Duodenal mucosa (tissue), 2 donors: ENCODE results near the gene CCNYL1.

Experiments
- H3K27ac ChIP-seq: one replicate; pipeline ENCODE4 v1.7.0; 2013; ENCODE audit warnings: low read depth, low read length
- H3K27me3 ChIP-seq, 2 donors: one replicate each; pipeline ENCODE4 v1.7.0; 2013; ENCODE audit warnings: low read length in 2 of 2, control low read depth in 1 of 2; ENCODE audit not compliant: insufficient read depth in 2 of 2, control insufficient read depth in 1 of 2
- H3K36me3 ChIP-seq, 2 donors: one replicate each; pipeline ENCODE4 v1.7.0; 2013; ENCODE audit warnings: low read length in 2 of 2, control low read depth in 1 of 2; ENCODE audit not compliant: insufficient read depth in 2 of 2, control insufficient read depth in 1 of 2
- H3K4me1 ChIP-seq, 2 donors: one replicate each; pipeline ENCODE4 v1.7.0; 2013; ENCODE audit warnings: low read length in 2 of 2, control low read depth in 1 of 2; ENCODE audit not compliant: insufficient read depth in 2 of 2, control insufficient read depth in 1 of 2
- H3K4me3 ChIP-seq, 2 donors: one replicate each; pipeline ENCODE4 v1.7.0; 2013; ENCODE audit warnings: low read length in 2 of 2, low read depth in 1 of 2
- H3K9ac ChIP-seq, 2 donors: one replicate each; pipeline ENCODE4 v1.7.0; 2013; ENCODE audit warnings: low read length in 2 of 2, low read depth in 1 of 2
- H3K9me3 ChIP-seq, 2 donors: one replicate each; pipeline ENCODE4 v1.7.0; 2013; ENCODE audit warnings: low read length in 2 of 2, control low read depth in 1 of 2; ENCODE audit not compliant: control insufficient read depth in 1 of 2

The CCNYL1 gene

GRCh38 chr2:207765547-207765946, 54.1 kb downstream of the CCNYL1 start:
- Histone ChIP-seq H3K27me3 (no peaks in the 10 kb centered on the region), H3K27ac (no peak overlapping the region), H3K9me3 (no peaks in the 10 kb centered on the region), H3K9ac (peak overlapping the region; percentile 28 to 45), H3K4me1 (peaks cover 26 to 41% of the 10 kb centered on the region in 2 donors), H3K36me3 (peaks cover 21 to 30% of the 10 kb centered on the region in 2 donors), H3K4me3 (peak overlapping the region; percentile 48 to 53)

DNA sequence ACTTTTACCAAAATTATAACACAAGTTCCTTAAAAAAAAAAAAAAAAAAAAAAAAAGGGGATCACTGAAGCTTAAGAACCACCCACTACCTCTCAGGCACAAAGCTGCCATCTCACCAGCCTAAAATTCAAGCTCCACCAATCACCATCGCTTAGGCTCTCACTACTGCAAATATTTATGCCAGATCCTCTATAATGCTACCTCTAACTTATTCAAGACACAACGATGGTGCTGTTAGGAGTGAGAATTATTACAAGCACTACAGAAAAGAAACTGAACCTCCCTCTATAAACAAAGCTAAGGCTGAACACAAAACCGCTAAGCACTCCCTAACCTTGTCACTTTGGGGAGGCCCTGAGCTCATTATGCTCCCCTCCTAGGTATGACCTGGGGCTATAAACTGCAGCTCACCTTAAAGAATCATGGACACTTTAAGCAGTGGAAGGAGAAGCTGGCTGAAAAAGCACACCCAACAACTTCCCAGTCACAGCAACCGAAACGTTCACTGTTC, 54.7 kb downstream of the CCNYL1 start:
- peaks cover 21 to 29% of the 10 kb centered on the region in 2 donors for H3K36me3 ChIP-seq
- peak overlapping the region; percentile 88 to 90 for H3K4me3 ChIP-seq
- peaks cover 32 to 45% of the 10 kb centered on the region in 2 donors for H3K4me1 ChIP-seq
- peak overlapping the region; percentile 83 for H3K27ac ChIP-seq
- peak overlapping the region; percentile 90 to 94 for H3K9ac ChIP-seq
- H3K9me3 ChIP-seq, result no peaks in the 10 kb centered on the region
- no peaks in the 10 kb centered on the region for H3K27me3 ChIP-seq

DNA sequence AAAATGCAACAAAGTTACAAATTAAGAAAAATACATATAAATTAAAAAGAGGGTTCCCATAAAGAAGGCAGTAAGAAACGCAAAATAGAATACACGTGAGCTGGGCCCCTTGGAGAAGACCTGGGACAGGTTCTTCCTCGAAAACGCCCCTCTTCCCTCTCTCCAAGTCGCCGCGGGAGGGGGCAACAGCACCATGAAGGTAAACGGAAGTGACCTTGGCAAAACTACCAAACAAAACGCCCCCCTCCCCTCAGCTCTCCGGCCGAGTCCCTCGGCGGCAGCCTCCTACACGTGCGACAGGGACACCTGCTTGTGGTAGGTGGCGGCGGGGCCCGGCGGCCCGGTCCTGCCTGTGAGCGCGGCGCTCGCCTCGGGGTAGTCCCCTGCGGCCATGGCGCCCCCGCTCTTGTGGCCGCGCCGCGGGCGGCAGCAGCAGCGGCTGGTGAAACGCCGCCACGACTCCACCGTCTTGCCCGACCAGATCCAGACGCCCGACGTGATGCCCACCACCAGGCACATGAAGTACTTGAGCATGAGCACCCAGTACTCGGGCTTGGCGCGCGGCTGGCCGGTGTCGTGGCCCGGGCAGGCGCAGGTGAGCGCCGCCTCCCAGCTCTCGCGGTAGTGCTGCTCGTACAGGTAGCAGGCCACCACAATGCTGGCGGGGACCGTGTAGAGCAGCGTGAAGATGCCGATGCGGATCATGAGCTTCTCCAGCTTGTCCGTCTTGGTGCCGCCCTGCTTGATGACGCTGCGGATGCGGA, 55.4 kb downstream of the CCNYL1 start:
- H3K4me3 ChIP-seq, result peak overlapping the region; percentile 88 to 90

DNA sequence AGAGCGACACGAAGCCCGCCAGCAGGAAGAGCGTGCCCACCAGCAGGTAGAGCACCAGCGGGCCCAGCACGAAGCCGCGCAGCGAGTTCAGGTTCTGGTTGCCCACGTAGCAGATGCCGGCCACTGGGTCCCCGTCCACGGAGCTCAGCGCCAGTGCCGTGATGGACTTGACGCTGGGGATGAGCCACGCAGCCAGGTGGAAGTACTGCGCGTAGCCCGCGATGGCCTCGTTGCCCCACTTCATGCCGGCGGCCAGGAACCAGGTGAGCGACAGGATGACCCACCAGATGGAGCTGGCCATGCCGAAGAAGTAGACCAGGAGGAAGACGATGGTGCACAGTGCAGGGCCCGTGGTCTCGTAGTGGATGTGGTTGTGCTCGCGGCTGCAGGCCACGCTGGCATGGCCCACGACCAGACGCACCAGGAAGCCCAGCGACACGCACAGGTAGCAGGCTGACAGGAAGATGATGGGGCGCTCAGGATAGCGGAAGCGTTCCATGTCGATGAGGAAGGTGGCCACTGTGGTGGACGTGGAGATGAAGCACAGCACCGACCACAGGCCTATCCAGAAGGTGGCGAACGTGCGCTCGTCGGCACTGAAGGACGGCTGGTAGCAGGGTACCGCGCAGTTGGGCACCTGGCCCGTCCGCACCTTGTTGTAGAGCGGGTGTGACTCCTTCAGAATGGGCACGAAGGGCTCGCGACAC, 56.2 kb downstream of the CCNYL1 start:
- Histone ChIP-seq H3K27me3 (no peaks in the 10 kb centered on the region), H3K9ac (peak overlapping the region; percentile 90 to 94), H3K36me3 (peaks cover 13 to 19% of the 10 kb centered on the region in 2 donors), H3K4me1 (peaks cover 26 to 41% of the 10 kb centered on the region in 2 donors), H3K27ac (peak overlapping the region; percentile 83), H3K4me3 (peak overlapping the region; percentile 88 to 90), H3K9me3 (no peaks in the 10 kb centered on the region)

More for the DNA sequence above, 55.4 kb downstream of the CCNYL1 start:
- Histone ChIP-seq H3K36me3 (peaks cover 16 to 23% of the 10 kb centered on the region in 2 donors), H3K27me3 (no peaks in the 10 kb centered on the region), H3K27ac (peak overlapping the region; percentile 83), H3K9me3 (no peaks in the 10 kb centered on the region), H3K9ac (peak overlapping the region; percentile 90 to 94), H3K4me1 (peaks cover 28 to 41% of the 10 kb centered on the region in 2 donors)

DNA sequence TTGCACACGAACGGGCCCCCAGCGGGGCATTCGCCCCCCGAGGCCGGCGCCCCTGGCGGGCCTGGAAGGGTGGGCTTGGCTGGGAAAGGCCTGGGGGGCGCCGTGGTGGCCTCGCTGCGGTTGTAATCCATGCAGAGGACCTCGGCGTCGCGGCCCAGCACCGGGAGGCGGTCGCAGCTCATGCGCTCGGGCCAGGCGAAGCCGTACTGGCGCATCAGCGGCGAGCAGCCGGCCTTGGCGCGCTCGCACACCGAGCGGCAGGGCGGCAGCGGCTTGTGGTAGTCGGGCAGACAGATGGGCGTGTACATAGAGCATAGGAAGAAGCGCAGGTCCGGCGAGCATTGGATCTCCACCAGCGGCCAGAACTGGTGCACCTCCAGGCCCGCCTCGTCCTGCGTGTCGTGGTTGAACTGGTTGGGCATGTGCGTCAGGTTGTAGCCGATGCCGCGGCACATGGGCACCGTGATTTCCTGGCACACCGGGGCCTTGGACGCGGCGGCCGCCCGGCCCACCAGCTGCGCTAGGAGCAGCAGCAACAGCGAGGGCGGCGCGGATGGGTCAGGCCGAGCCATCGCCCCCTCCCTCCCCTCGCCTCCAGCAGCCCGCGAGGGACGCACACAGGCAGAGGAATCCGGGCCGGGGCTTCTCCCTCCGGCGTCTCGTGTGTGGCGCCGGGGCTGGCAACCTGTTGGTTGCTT, 56.9 kb downstream of the CCNYL1 start:
- H3K9ac ChIP-seq, result peak overlapping the region; percentile 90 to 94
- H3K4me1 ChIP-seq, result peaks cover 25 to 40% of the 10 kb centered on the region in 2 donors
- H3K9me3 ChIP-seq, result no peaks in the 10 kb centered on the region
- peak overlapping the region; percentile 88 to 90 for H3K4me3 ChIP-seq
- peak overlapping the region; percentile 83 for H3K27ac ChIP-seq
- H3K36me3 ChIP-seq, result peaks cover 13 to 14% of the 10 kb centered on the region in 2 donors
- no peaks in the 10 kb centered on the region for H3K27me3 ChIP-seq

DNA sequence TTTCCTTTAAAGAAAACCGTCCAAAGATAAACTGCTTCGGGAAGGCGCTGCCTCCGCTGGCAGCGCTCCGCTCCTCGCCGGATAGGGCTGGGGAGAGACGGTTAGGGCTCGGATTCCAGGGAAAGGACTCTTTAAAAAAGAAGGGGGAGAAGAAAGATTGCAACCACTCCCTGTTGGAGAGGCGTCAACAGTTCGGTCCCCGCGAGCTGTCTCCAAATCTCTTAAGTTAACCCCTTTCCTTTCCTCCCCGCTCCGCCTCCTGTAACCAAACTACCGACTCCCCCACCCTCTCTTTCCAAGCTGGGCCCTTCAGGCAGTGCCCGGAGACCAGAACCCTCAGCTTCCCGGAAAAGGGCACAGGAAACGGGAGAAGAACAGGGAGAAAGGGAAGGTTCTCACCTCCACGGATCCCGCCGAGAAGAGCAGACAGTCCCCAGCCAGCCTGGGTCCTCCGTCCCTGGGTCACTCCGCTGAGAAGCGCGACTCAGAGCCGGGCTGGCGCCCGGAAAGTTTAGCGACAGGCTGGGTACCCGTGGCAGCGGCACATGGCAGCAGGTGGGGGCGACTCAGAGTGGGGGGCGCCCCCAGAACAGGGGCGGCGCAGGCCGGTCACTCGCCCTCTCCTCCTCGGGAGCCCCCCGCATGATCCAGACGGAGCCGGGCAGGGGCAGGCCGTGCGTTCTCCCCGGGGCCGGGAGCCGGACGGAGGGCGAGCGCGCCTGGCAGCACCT, 57.6 kb downstream of the CCNYL1 start:
- Histone ChIP-seq H3K9ac (peak overlapping the region; percentile 90 to 94), H3K4me1 (peaks cover 18 to 33% of the 10 kb centered on the region in 2 donors), H3K9me3 (no peaks in the 10 kb centered on the region), H3K4me3 (peak overlapping the region; percentile 88 to 90), H3K27me3 (no peaks in the 10 kb centered on the region), H3K27ac (peak overlapping the region; percentile 83), H3K36me3 (peaks cover 8 to 13% of the 10 kb centered on the region in 2 donors)

- H3K27ac ChIP-seq, result peak overlapping the region; percentile 44
- peak overlapping the region; percentile 22 to 84 for H3K9ac ChIP-seq
- H3K27me3 ChIP-seq, result no peaks in the 10 kb centered on the region
- peaks cover 18 to 33% of the 10 kb centered on the region in 2 donors for H3K4me1 ChIP-seq
- peaks cover 6 to 8% of the 10 kb centered on the region in 2 donors for H3K36me3 ChIP-seq
- peak overlapping the region; percentile 80 to 88 for H3K4me3 ChIP-seq
- no peaks in the 10 kb centered on the region for H3K9me3 ChIP-seq
These were observed 59.4 kb downstream of the CCNYL1 start for GRCh38 chr2:207770602-207771404.

DNA sequence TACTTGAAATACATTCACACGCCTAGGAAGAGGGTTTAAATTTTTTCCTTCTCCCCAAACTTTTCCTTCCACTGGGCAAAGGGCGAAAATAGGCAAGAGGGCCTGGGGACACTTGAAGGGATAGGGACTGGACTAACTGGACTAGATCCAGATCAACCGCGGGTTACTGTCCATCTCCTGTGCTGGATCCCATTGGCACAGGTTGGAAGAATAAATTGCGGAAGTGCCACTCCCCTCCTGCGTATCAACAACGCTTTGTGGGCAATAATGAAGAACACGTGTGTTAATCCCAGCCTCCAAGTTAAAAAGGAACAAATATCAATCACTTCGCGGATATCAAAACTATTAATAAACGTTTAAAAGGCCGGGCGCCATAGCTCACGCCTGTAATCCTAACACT, 60.0 kb downstream of the CCNYL1 start:
- peaks cover 6 to 8% of the 10 kb centered on the region in 2 donors for H3K36me3 ChIP-seq
- H3K27me3 ChIP-seq, result no peaks in the 10 kb centered on the region
- H3K4me1 ChIP-seq, result peaks cover 24 to 35% of the 10 kb centered on the region in 2 donors
- H3K9ac ChIP-seq, result peak overlapping the region; percentile 22 to 84
- peak overlapping the region in 1 of 2 donors; percentile 80 for H3K4me3 ChIP-seq
- H3K9me3 ChIP-seq, result no peaks in the 10 kb centered on the region
- H3K27ac ChIP-seq, result no peak overlapping the region
